Activated T-cell treated with anti-CD3 and anti-CD28 coated beads, Interleukin-2, amount 50 U/mL, for 4 hours (primary cell): ENCODE results near the gene CFAP53. TPM values are rescaled to one million over a fixed set of nuclear protein-coding genes. Genes with fewer than 3 reads are reported as not detected.
"Not testable (repeated sequence)": the region's sequence is repeated elsewhere in the genome, so short reads cannot be mapped to it uniquely, and the experiment has no call there.

ENCODE experiments used
- ATAC-seq, 2 donors: fragments of 200-7000 bp; cut with Tn5 transposase; one replicate each; pipeline ENCODE4 v1.10.0; 2021
- DNase-seq: peaks from one replicate; pipeline ENCODE4 v3.0.0-alpha.2; 2020
- H3K27me3 Mint-ChIP-seq: one replicate; pipeline ENCODE4 v1.8.0; 2021; ENCODE audit warnings: low read depth, mixed read lengths
- H3K36me3 Mint-ChIP-seq: one replicate; pipeline ENCODE4 v1.8.0; 2022; ENCODE audit warnings: mixed read lengths; ENCODE audit not compliant: insufficient read depth
- H3K4me1 Mint-ChIP-seq: one replicate; pipeline ENCODE4 v1.8.0; 2021; ENCODE audit warnings: low read depth, mixed read lengths
- H3K4me3 Mint-ChIP-seq: one replicate; pipeline ENCODE4 v1.8.0; 2021; ENCODE audit warnings: mild to moderate bottlenecking, moderate library complexity, mixed read lengths
- H3K9me3 Mint-ChIP-seq: one replicate; pipeline ENCODE4 v1.8.0; 2021; ENCODE audit warnings: mixed read lengths
- total RNA-seq, 3 donors: library from RNA; stranded (reverse); gene quantifications; one replicate each; pipeline ENCODE4 v1.2.1, GENCODE V29; 2021

CFAP53 gene
- under 1 TPM; 0.14 to 0.40 (median 0.28) TPM for total RNA-seq

GRCh38 chr18:50266248-50266704 lies at the start of gene CFAP53:
CFAP53 (minus strand) TSS chr18:50266495; CDS start chr18:50266404, 91 bp downstream.
- Mint-ChIP-seq H3K4me1 (peaks cover 24% of the 10 kb centered on the region), H3K36me3 (peaks cover 12% of the 10 kb centered on the region), H3K9me3 (no peaks in the 10 kb centered on the region), H3K27me3 (no peaks in the 10 kb centered on the region), H3K4me3 (peak within 1 kb of the TSS; percentile 84)
- DNase-seq (peak; percentile 76), ATAC-seq (peak; percentile 89)

GRCh38 chr18:50315100-50315871 lies 49.0 kb upstream of the CFAP53 start:
- DNase-seq (no peak), ATAC-seq (no peak)
- no peaks in the 10 kb centered on the region for H3K36me3 Mint-ChIP-seq
- peaks cover 5% of the 10 kb centered on the region for H3K4me1 Mint-ChIP-seq
- H3K4me3 Mint-ChIP-seq: no peak overlapping the region
- H3K9me3 Mint-ChIP-seq: no peaks in the 10 kb centered on the region
- peaks cover 6% of the 10 kb centered on the region for H3K27me3 Mint-ChIP-seq

- no peaks in the 10 kb centered on the region for H3K36me3 Mint-ChIP-seq
- no peak for DNase-seq
- ATAC-seq: no peak
- H3K4me3 Mint-ChIP-seq: no peak overlapping the region
- peaks cover 10% of the 10 kb centered on the region for H3K27me3 Mint-ChIP-seq
- H3K4me1 Mint-ChIP-seq: no peaks in the 10 kb centered on the region
- H3K9me3 Mint-ChIP-seq: no peaks in the 10 kb centered on the region
Measured at GRCh38 chr18:50313873-50314460, 47.7 kb upstream of the CFAP53 start.

GRCh38 chr18:50313031-50313607 lies 46.8 kb upstream of the CFAP53 start:
- ATAC-seq: no peak
- DNase-seq: no peak
- Mint-ChIP-seq H3K27me3 (peaks cover 10% of the 10 kb centered on the region), H3K36me3 (no peaks in the 10 kb centered on the region), H3K9me3 (no peaks in the 10 kb centered on the region), H3K4me1 (peaks cover 5% of the 10 kb centered on the region), H3K4me3 (no peak overlapping the region)

GRCh38 chr18:50312296-50313030 lies 46.2 kb upstream of the CFAP53 start:
- no peak for ATAC-seq
- no peak for DNase-seq
- Mint-ChIP-seq H3K27me3 (peaks cover 10% of the 10 kb centered on the region), H3K4me3 (no peak overlapping the region), H3K36me3 (no peaks in the 10 kb centered on the region), H3K9me3 (no peaks in the 10 kb centered on the region), H3K4me1 (peaks cover 11% of the 10 kb centered on the region)

GRCh38 chr18:50311650-50312049 lies 45.4 kb upstream of the CFAP53 start:
- no peak for DNase-seq
- Mint-ChIP-seq H3K36me3 (no peaks in the 10 kb centered on the region), H3K9me3 (no peaks in the 10 kb centered on the region), H3K4me3 (no peak overlapping the region), H3K4me1 (peaks cover 19% of the 10 kb centered on the region), H3K27me3 (peaks cover 7% of the 10 kb centered on the region)
- ATAC-seq: no peak

GRCh38 chr18:50310080-50310479 lies 43.8 kb upstream of the CFAP53 start:
- no peak overlapping the region for H3K4me3 Mint-ChIP-seq
- peaks cover 4% of the 10 kb centered on the region for H3K27me3 Mint-ChIP-seq
- peaks cover 3% of the 10 kb centered on the region for H3K9me3 Mint-ChIP-seq
- DNase-seq: no peak
- ATAC-seq: no peak
- peaks cover 20% of the 10 kb centered on the region for H3K4me1 Mint-ChIP-seq
- no peaks in the 10 kb centered on the region for H3K36me3 Mint-ChIP-seq

GRCh38 chr18:50308851-50309250 lies 42.6 kb upstream of the CFAP53 start:
- H3K27me3 Mint-ChIP-seq, ATAC-seq, H3K4me3 Mint-ChIP-seq, DNase-seq, H3K36me3 Mint-ChIP-seq, H3K9me3 Mint-ChIP-seq: not testable (repeated sequence)
- peaks cover 20% of the 10 kb centered on the region for H3K4me1 Mint-ChIP-seq

- H3K36me3 Mint-ChIP-seq: no peaks in the 10 kb centered on the region
- H3K9me3 Mint-ChIP-seq: peaks cover 4% of the 10 kb centered on the region
- peak overlapping the region; percentile 90 for H3K4me3 Mint-ChIP-seq
- ATAC-seq (peak; percentile 100), DNase-seq (peak; percentile 86)
- H3K4me1 Mint-ChIP-seq: peaks cover 20% of the 10 kb centered on the region
- H3K27me3 Mint-ChIP-seq: peaks cover 16% of the 10 kb centered on the region
Measured at GRCh38 chr18:50307738-50308470, 41.6 kb upstream of the CFAP53 start.

GRCh38 chr18:50307400-50307737 lies 41.1 kb upstream of the CFAP53 start:
- Mint-ChIP-seq H3K4me3 (peak overlapping the region; percentile 90), H3K9me3 (peaks cover 4% of the 10 kb centered on the region), H3K36me3 (no peaks in the 10 kb centered on the region), H3K27me3 (peaks cover 20% of the 10 kb centered on the region), H3K4me1 (peaks cover 20% of the 10 kb centered on the region)
- DNase-seq (no peak), ATAC-seq (peak; percentile 12 to 14)

- DNase-seq (no peak), ATAC-seq (no peak)
- peaks cover 22% of the 10 kb centered on the region for H3K27me3 Mint-ChIP-seq
- no peaks in the 10 kb centered on the region for H3K36me3 Mint-ChIP-seq
- H3K9me3 Mint-ChIP-seq: peaks cover 4% of the 10 kb centered on the region
- peak overlapping the region; percentile 90 for H3K4me3 Mint-ChIP-seq
- peaks cover 20% of the 10 kb centered on the region for H3K4me1 Mint-ChIP-seq
Measured at GRCh38 chr18:50306944-50307343, 40.6 kb upstream of the CFAP53 start.

GRCh38 chr18:50301074-50301473 lies 34.8 kb upstream of the CFAP53 start:
- no peak overlapping the region for H3K4me3 Mint-ChIP-seq
- H3K9me3 Mint-ChIP-seq: peaks cover 4% of the 10 kb centered on the region
- ATAC-seq (no peak), DNase-seq (no peak)
- H3K4me1 Mint-ChIP-seq: peaks cover 7% of the 10 kb centered on the region
- H3K27me3 Mint-ChIP-seq: peaks cover 40% of the 10 kb centered on the region
- no peaks in the 10 kb centered on the region for H3K36me3 Mint-ChIP-seq

GRCh38 chr18:50299626-50300388 lies 33.5 kb upstream of the CFAP53 start:
- ATAC-seq (no peak), DNase-seq (no peak)
- Mint-ChIP-seq H3K4me1 (peaks cover 7% of the 10 kb centered on the region), H3K4me3 (no peak overlapping the region), H3K27me3 (peaks cover 40% of the 10 kb centered on the region), H3K36me3 (no peaks in the 10 kb centered on the region), H3K9me3 (no peaks in the 10 kb centered on the region)
